NCI-H2171 treated with DMSO at 0.1 percent for 48 hours (cell line): ENCODE measurements around the gene GOLGA6D.
"Not testable (repeated sequence)": the region's sequence is repeated elsewhere in the genome, so short reads cannot be mapped to it uniquely, and the experiment has no call there.

Source experiments
- DNase-seq: peaks from one replicate; lab custom pipeline; 2025; lab: John Stamatoyannopoulos, UW

GOLGA6D gene, protein sequence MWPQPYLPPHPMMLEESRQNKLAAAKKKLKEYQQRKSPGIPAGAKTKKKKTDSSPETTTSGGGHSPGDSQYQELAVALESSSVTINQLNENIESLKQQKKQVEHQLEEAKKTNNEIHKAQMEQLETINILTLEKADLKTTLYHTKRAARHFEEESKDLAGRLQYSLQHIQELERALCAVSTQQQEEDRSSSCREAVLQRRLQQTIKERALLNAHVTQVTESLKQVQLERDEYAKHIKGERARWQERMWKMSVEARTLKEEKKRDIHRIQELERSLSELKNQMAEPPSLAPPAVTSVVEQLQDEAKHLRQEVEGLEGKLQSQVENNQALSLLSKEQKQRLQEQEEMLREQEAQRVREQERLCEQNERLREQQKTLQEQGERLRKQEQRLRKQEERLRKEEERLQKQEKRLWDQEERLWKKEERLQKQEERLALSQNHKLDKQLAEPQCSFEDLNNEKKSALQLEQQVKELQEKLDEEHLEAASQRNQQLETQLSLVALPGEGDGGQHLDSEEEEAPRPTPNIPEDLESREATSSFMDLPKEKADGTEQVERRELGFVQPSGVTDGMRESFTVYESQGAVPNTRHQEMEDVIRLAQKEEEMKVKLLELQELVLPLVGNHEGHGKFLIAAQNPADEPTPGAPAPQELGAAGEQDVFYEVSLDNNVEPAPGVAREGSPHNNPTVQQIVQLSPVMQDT

DNA sequence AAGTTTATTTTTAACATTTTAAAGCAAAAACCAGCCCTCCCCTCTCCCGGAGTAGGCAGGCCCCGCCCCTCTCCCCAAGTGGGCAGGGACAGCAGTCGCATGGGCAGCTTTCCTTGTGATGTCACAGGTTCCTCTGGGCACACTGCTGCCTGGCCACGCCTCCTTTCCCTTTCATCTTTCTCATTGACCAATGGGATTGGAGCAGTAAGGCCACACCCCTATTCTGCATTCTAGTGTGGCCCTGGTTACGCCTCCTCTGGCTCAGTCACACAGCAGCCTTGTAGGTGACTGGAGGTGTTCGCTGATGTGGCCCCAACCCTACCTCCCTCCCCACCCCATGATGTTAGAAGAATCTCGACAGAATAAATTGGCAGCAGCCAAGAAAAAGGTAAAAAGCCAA, at the start of gene GOLGA6D:
TSS of gene GOLGA6D (plus strand) at position 264 of the 400 bp plus-strand sequence. CDS start at position 305, 41 bp downstream.
- DNase-seq: not testable (repeated sequence)

GRCh38 chr15:75233504-75234190, 49.0 kb upstream of the GOLGA6D start:
- no peak for DNase-seq

GRCh38 chr15:75234191-75234810, 48.3 kb upstream of the GOLGA6D start:
- no peak for DNase-seq

DNA sequence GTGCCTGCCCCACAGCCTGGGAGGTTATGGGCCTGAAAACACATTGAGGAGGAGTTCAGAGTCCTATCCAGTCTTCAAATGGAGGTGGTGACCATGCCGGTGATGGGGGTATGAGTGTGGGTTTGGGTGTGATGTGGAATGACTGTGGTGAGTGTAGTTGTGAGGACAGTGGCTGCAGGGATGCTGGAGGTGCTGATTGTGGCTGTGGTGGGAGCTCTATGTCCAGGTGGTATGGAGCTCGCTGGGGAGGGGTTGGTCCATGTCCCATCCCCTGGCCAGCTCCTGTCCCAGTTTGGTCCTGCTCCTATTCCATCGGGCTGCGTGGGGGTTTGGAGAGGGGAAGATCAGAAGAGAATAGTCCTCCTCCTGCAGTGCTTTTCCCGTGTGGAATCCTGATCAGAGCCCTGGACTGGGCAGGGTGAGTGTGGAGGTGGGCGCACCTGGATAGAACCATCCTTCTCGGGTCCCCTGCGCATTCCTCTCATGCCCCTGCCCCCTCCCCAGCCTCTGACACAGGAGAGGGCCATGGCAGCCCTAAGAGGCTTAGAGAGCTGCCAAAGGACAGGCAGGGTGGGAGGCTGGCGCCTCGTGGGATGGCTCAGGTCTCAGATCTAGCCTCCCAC, 47.5 kb upstream of the GOLGA6D start:
- DNase-seq: no peak

- no peak for DNase-seq
These were observed 46.6 kb upstream of the GOLGA6D start for GRCh38 chr15:75235760-75236729.

DNA sequence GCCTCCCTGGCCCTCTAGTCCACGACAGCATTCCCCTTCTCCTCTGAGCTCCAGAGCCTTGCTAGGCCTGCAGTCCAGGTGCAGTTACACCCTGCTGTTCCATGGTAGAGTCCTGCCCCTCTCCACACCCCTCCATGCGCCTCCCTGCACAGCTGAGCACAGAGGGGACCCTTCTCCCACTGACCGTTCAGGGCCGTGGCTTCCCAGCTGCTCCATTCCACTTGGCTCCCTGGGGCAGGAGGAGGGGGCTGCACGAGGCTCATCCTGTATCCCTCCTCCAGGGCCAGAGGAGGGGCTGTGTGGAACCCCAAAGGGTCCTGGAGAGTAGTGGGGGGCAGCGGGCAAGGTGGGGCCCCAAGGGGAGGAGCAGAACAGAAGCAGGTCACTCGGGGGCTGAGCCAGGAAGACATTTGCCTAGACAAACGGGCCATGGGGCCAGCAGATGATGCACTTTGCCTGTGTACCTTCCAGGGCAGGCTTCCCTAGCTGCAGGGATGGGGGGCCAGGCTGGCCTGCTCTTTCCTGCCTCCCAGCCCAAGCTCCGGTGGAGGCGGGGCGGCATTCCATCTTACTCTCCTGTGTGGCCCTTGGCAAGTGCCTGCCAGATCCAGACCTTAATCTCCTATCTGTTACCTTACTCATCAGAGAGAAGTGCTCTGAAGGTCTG, 45.2 kb upstream of the GOLGA6D start:
- DNase-seq: no peak

- no peak for DNase-seq
These were observed 44.5 kb upstream of the GOLGA6D start for GRCh38 chr15:75238150-75238549.

GRCh38 chr15:75245741-75246140, 36.9 kb upstream of the GOLGA6D start:
- not testable (repeated sequence) for DNase-seq

- not testable (repeated sequence) for DNase-seq
These were observed 33.6 kb upstream of the GOLGA6D start for GRCh38 chr15:75248991-75249390.

DNA sequence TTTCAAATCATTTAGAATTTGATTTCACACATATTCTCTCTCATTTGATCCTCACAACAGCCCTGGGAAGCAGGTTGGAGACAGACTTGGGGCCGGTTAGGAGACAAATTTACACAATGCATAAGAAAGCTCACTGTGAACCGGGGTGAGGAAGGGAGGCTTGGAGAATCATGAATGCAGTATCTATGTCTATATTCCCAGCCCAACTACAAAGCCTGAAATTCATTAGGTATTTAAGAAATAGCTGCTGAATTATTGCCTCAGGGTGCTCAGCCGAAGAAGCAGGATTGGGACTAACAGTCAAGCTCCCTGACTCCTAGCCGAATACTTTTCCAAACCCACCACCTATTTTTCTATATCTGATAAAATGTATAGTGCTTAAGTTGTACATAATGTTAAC, 32.9 kb upstream of the GOLGA6D start:
- DNase-seq: no peak

DNA sequence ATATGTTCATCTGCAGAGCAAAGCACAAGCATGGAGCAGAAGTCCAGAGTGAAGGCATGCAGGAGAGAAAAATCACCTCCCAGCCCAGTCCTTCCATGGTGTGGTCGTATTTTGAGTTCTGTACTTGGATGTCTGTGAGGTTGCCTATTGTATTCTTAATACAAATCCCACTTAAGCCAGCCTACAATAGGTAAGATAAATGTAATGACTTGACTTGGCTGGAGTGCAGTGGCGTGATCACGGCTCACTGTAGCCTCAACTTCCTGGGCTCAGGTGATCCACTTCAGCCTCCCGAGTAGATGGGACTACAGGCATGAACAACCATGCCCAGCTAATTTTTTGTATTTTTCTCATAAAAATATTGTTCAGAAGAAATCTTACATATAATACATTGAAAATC, 31.3 kb upstream of the GOLGA6D start:
- DNase-seq: not testable (repeated sequence)

DNA sequence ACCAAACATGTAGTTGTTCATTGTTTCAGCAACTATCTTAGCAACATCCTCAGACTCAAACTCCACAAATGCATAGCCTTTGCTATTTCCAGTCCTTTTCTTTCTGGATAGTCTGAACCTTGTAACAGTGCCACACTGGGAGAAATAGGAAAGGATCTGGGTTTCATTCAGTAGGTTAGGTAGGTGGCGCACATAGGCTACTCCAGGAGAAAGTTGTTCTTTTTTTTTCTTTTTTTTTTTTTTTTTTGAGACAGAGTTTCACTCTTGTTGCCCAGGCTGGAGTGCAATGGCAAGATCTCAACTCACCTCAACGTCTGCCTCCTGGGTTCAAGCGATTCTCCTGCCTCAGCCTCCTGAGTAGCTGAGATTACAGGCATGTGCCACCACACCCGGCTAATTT, 30.4 kb upstream of the GOLGA6D start:
- DNase-seq: peak; percentile 3

- DNase-seq: not testable (repeated sequence)
These were observed 24.6 kb upstream of the GOLGA6D start, which contains the start of gene GOLGA6C for GRCh38 chr15:75258034-75258433. Gene GOLGA6C, plus strand, starts transcription at chr15:75258334. Its CDS starts 265 bp downstream, at chr15:75258599.

- not testable (repeated sequence) for DNase-seq
These were observed 23.9 kb upstream of the GOLGA6D start for GRCh38 chr15:75258620-75259343.

DNA sequence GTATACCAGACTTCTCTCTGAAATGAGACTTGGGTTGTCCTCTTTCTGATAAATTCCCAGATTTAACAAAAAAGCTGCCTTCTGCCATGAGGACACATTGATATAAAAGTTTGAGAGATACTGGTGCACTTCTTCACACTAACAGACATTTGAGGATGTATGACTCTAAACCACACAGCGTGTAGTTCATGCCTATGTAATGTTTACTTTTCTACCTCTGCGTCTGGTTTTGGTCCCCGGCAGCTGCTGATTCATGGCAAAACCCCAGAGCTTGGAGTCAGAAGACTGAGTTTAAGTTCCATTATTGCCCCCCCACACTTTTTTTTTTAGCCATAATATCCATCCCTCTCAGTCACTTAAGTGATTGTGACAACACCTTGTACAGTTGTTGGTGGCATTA, 22.8 kb upstream of the GOLGA6D start:
- not testable (repeated sequence) for DNase-seq

GRCh38 chr15:75273751-75274359, 8.8 kb upstream of the GOLGA6D start:
- DNase-seq: not testable (repeated sequence)

- not testable (repeated sequence) for DNase-seq
These were observed 8.0 kb upstream of the GOLGA6D start for GRCh38 chr15:75274509-75275107.

DNA sequence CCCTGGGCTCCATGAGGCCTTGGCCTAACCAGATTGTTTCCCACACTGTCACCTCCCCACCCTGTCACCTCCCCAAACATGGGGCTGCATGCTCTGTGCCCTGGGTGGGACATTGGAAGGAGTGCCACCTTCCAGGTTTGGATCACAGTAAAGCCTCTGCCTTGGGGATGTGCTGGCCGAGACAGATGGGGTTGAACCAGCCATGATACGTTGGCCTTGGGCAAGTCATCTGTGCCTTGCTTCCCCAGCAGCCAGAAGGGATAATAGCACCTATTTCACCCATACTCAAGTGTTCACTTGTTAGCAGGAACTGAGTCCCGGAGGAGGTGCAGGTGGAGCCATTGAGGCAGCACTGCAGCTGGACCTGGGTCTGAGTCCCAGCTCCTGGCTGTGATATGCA, 7.0 kb upstream of the GOLGA6D start:
- not testable (repeated sequence) for DNase-seq
